Lung (tissue), 16 donors: Measurements from ENCODE around the gene ACTL6A. TPM values are rescaled to one million over a fixed set of nuclear protein-coding genes. Genes with fewer than 3 reads are reported as not detected.
"Not testable (repeated sequence)": the region's sequence is repeated elsewhere in the genome, so short reads cannot be mapped to it uniquely, and the experiment has no call there.

ENCODE experiments used
- ATAC-seq: fragments of 200-7000 bp; cut with Tn5 transposase; one replicate; pipeline ENCODE4 v1.9.1; 2020; ENCODE audit warnings: moderate number of reproducible peaks; ENCODE audit not compliant: insufficient read depth, low FRiP score
- DNase-seq, 3 donors: peaks; one replicate each; pipeline ENCODE4 v3.0.0-alpha.2; 2013 to 2017
- H3K27ac ChIP-seq, 2 donors: one replicate each; pipeline ENCODE4 v1.5.1; 2013; ENCODE audit warnings: mild to moderate bottlenecking in 2 of 2, moderate library complexity in 2 of 2, control low read depth in 1 of 2, inconsistent platforms in 1 of 2, low read depth in 1 of 2, low read length in 1 of 2
- H3K27me3 ChIP-seq, 3 donors: one replicate each; pipeline ENCODE4 v1.5.1; 2013; ENCODE audit warnings: low read length in 2 of 3; ENCODE audit not compliant: control insufficient read depth in 3 of 3, insufficient read depth in 3 of 3
- H3K36me3 ChIP-seq, 4 donors: one replicate each; pipeline ENCODE4 v1.5.1; 2013; ENCODE audit warnings: low read length in 4 of 4, mild to moderate bottlenecking in 1 of 4, moderate library complexity in 1 of 4; ENCODE audit not compliant: control insufficient read depth in 4 of 4, insufficient read depth in 4 of 4
- H3K4me1 ChIP-seq, 5 donors: one replicate each; pipeline ENCODE4 v1.5.1; 2013; ENCODE audit warnings: low read length in 5 of 5, mild to moderate bottlenecking in 2 of 5, moderate library complexity in 1 of 5; ENCODE audit not compliant: control insufficient read depth in 5 of 5, insufficient read depth in 5 of 5
- H3K4me3 ChIP-seq: one replicate; pipeline ENCODE4 v1.5.1; 2013; ENCODE audit warnings: mild to moderate bottlenecking, control low read depth, moderate library complexity
- H3K9ac ChIP-seq, 2 donors: one replicate each; pipeline ENCODE4 v1.5.1; 2013; ENCODE audit warnings: low read length in 2 of 2, control low read depth in 1 of 2; ENCODE audit not compliant: insufficient read depth in 1 of 2
- H3K9me3 ChIP-seq, 4 donors: one replicate each; pipeline ENCODE4 v1.5.1; 2013; ENCODE audit warnings: low read length in 3 of 4, mild to moderate bottlenecking in 1 of 4, moderate library complexity in 1 of 4; ENCODE audit not compliant: control insufficient read depth in 4 of 4, insufficient read depth in 3 of 4
- WGBS, 2 donors: extraction: QIAGEN DNeasy Blood & Tissue Kit; methylation state at CpG; one replicate each; pipeline ENCODE4 v1.1.7; 2013; 5-methylcytosine and 5-hydroxymethylcytosine counted together
- long read RNA-seq, 5 donors: transcript quantifications; one replicate each; lab custom pipeline, GENCODE V29; 2026
- polyA plus RNA-seq, 2 donors: library from polyadenylated mRNA; stranded (reverse); fragments of 200-250 nt; gene quantifications; one replicate each; pipeline ENCODE4 v1.2.1, GENCODE V29; 2013
- total RNA-seq, 2 donors: library from RNA; depleted of rRNA in 1 of 2; stranded (reverse); fragments of >200 nt in 1 of 2; gene quantifications; one replicate each; pipeline ENCODE4 v1.2.1, GENCODE V29; 2014 to 2021
- TF ChIP-seq, protein P1 (sequence below): IDR thresholded peaks from 2 replicates; pipeline ENCODE4 v1.5.1; 2012; ENCODE audit warnings: mild to moderate bottlenecking; ENCODE audit errors: control extremely low read depth, extremely low read depth
- donor health status: control.
- donor health status: control.
- donor health status: Bipolar disorder and iron deficiency.
- donor health status: healthy.
- donor health status: DM: yes; HTN: yes; CAD: no.

Gene ACTL6A
- total RNA-seq (10 to 100 TPM; 35.5 to 61.2 TPM), polyA plus RNA-seq (10 to 100 TPM; 32.3 to 66.0 TPM)
- long read RNA-seq, donor 1, transcript ACTL6A-202 (14 exons, 1,901 nt) = major isoform, 21 of 129 reads
- long read RNA-seq, donor 1, transcript ACTL6A-203 (14 exons, 1,750 nt) = minor isoform, 7 of 129 reads
- long read RNA-seq, donor 1, transcript ACTL6A-213 (3 exons, 597 nt) = minor isoform, 6 of 129 reads
- long read RNA-seq, donor 1, partial matches to known transcripts = 45 of 129 reads
- long read RNA-seq, donor 1, other reads (novel, unspliced or antisense) = 50 of 129 reads
- long read RNA-seq, donor 2, partial matches to known transcripts = 27 of 35 reads
- long read RNA-seq, donor 2, other reads (novel, unspliced or antisense) = 0 of 35 reads
- long read RNA-seq, donor 3, transcript ACTL6A-202 (14 exons, 1,901 nt) = major isoform, 9 of 26 reads
- long read RNA-seq, donor 3, partial matches to known transcripts = 6 of 26 reads
- long read RNA-seq, donor 3, other reads (novel, unspliced or antisense) = 0 of 26 reads
- long read RNA-seq, donor 4, partial matches to known transcripts = 7 of 33 reads
- long read RNA-seq, donor 4, other reads (novel, unspliced or antisense) = 17 of 33 reads
- long read RNA-seq, donor 5, transcript ACTL6A-203 (14 exons, 1,750 nt) = minor isoform, 7 of 159 reads
- long read RNA-seq, donor 5, transcript ACTL6A-202 (14 exons, 1,901 nt) = major isoform, 21 of 159 reads
- long read RNA-seq, donor 5, partial matches to known transcripts = 34 of 159 reads
- long read RNA-seq, donor 5, other reads (novel, unspliced or antisense) = 91 of 159 reads

DNA sequence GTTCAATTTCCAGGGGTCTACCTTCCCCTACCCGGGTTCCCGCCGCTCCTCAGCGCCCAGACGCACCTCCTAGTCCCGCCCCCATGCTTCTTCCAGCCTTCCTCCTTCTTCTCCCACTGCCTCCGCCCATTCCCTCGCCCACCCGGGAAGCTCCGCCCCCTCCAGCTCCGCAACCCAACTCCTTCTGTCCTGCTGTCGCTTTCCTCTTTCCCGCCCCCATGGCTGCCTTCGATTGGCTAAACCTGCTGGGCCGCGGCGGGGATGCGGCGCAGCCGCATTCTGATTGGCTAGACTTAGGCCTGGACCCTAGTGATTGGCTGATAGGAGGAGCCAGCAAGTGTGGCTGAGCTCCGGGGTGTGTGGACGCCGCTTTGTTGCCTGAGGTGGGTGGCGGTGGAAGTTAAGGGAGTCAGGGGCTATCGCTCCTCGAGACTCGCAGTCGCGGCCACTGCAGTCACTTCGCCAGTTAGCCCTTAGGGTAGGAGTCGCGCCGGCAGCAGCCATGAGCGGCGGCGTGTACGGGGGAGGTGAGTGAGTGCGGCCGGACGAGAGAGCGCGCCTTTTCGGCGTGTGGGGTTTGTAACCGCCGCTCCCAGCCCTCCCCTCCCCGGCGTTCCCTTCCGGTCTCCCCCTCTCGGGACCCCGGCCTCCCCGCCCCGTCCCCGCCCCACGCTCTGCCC, at the start of gene ACTL6A:
Gene ACTL6A (plus strand): TSS at position 336 of the 680 bp plus-strand sequence. CDS start 167 bp downstream, at position 503.
- DNase-seq = peak; percentile 100
- Histone ChIP-seq H3K27ac (peak within 1 kb of the TSS; percentile 83 to 94), H3K4me1 (peaks cover 0 to 8% (median 2%) of the 10 kb centered on the region in 5 donors), H3K36me3 (peaks cover 0 to 2% (median 0%) of the 10 kb centered on the region in 4 donors), H3K27me3 (no peaks in the 10 kb centered on the region), H3K9ac (peak within 1 kb of the TSS; percentile 3 to 80), H3K4me3 (peak within 1 kb of the TSS; percentile 80), H3K9me3 (no peaks in the 10 kb centered on the region)
- ATAC-seq = peak; percentile 98
- 1% methylated on average over 45 to 55 of the region's 55 CpGs for WGBS, 2 donors
- TF ChIP-seq, protein P1, sequence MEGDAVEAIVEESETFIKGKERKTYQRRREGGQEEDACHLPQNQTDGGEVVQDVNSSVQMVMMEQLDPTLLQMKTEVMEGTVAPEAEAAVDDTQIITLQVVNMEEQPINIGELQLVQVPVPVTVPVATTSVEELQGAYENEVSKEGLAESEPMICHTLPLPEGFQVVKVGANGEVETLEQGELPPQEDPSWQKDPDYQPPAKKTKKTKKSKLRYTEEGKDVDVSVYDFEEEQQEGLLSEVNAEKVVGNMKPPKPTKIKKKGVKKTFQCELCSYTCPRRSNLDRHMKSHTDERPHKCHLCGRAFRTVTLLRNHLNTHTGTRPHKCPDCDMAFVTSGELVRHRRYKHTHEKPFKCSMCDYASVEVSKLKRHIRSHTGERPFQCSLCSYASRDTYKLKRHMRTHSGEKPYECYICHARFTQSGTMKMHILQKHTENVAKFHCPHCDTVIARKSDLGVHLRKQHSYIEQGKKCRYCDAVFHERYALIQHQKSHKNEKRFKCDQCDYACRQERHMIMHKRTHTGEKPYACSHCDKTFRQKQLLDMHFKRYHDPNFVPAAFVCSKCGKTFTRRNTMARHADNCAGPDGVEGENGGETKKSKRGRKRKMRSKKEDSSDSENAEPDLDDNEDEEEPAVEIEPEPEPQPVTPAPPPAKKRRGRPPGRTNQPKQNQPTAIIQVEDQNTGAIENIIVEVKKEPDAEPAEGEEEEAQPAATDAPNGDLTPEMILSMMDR = no peak

DNA sequence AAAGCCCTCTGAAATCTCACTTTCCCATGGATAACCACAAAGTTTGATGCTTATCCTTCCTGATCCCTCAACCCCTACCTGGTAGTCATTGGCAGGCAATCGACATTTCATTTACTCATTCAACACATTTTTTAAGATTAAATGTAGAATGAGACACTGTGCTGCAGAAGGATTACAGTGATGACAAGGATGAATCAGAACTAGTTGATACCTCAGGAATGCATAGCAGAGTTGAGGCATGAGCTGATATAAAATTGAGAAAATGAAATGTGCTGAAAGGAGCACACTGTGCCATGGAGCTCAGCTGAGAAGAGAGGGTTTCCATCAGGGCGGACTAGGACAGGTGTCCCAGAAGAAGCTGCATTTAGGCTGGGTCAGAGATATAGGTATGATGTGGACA, 48.9 kb upstream of the ACTL6A start:
- DNase-seq (no peak), ATAC-seq (no peak)
- 97 to 98% methylated on average over 2 of the region's 2 CpGs for WGBS, 2 donors
- H3K4me1 ChIP-seq = peaks cover 0 to 4% (median 0%) of the 10 kb centered on the region in 5 donors
- H3K36me3 ChIP-seq = no peaks in the 10 kb centered on the region
- TF ChIP-seq, protein P1 = no peak
- no peak overlapping the region for H3K4me3 ChIP-seq
- no peak overlapping the region for H3K9ac ChIP-seq
- no peaks in the 10 kb centered on the region for H3K9me3 ChIP-seq
- no peak overlapping the region for H3K27ac ChIP-seq
- H3K27me3 ChIP-seq = no peaks in the 10 kb centered on the region

DNA sequence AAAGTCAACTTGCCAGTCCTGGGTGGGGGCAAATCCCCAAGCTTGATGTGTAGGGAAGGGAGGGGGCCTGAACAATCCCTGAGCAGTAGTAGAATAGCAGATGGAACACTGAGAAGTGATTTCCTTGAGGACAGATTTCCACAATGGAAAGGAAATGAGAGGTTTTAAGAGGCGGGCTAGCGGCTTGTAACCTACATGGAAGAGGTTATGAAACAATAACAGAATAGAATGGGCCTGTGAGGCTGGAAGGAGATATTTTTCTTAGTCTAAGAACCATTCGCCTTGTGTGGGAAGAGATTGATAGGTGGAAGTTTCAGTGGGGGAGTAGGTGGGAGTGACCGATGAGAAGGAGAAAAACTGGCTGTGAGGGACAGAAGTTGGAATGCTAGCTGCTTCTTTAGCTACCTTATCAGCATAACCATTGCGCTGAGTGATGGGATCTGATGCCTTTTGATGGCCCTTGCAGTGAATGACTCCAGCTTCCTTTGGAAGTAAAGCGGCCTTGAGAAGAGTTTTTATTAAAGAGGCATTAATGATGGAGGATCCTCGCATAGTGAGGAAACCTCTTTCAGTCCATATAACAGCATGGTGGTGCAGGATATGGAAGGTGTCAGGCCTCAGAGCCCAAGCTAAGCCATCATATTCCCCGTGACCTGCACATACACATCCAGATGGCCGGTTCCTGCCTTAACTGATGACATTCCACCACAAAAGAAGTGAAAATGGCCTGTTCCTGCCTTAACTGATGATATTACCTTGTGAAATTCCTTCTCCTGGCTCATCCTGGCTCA, 46.1 kb upstream of the ACTL6A start:
- H3K27ac ChIP-seq, H3K27me3 ChIP-seq, H3K4me1 ChIP-seq, H3K9me3 ChIP-seq, DNase-seq, H3K4me3 ChIP-seq, H3K9ac ChIP-seq, ATAC-seq, H3K36me3 ChIP-seq: not testable (repeated sequence)
- WGBS, 2 donors = 87 to 90% methylated on average over 9 of the region's 9 CpGs
